Lung (tissue), 12 donors: ENCODE data around the gene MTA2. TPM values are rescaled to one million over a fixed set of nuclear protein-coding genes. Genes with fewer than 3 reads are reported as not detected.

Experiments
- ATAC-seq: fragments of 200-7000 bp; cut with Tn5 transposase; one replicate; pipeline ENCODE4 v1.9.1; 2020; ENCODE audit warnings: moderate number of reproducible peaks; ENCODE audit not compliant: insufficient read depth, low FRiP score
- DNase-seq, 3 donors: peaks; one replicate each; pipeline ENCODE4 v3.0.0-alpha.2; 2013 to 2017
- H3K27ac ChIP-seq, 2 donors: one replicate each; pipeline ENCODE4 v1.5.1; 2013; ENCODE audit warnings: mild to moderate bottlenecking in 2 of 2, moderate library complexity in 2 of 2, control low read depth in 1 of 2, inconsistent platforms in 1 of 2, low read depth in 1 of 2, low read length in 1 of 2
- H3K27me3 ChIP-seq, 3 donors: one replicate each; pipeline ENCODE4 v1.5.1; 2013; ENCODE audit warnings: low read length in 2 of 3; ENCODE audit not compliant: control insufficient read depth in 3 of 3, insufficient read depth in 3 of 3
- H3K36me3 ChIP-seq, 4 donors: one replicate each; pipeline ENCODE4 v1.5.1; 2013; ENCODE audit warnings: low read length in 4 of 4, mild to moderate bottlenecking in 1 of 4, moderate library complexity in 1 of 4; ENCODE audit not compliant: control insufficient read depth in 4 of 4, insufficient read depth in 4 of 4
- H3K4me1 ChIP-seq, 5 donors: one replicate each; pipeline ENCODE4 v1.5.1; 2013; ENCODE audit warnings: low read length in 5 of 5, mild to moderate bottlenecking in 2 of 5, moderate library complexity in 1 of 5; ENCODE audit not compliant: control insufficient read depth in 5 of 5, insufficient read depth in 5 of 5
- H3K4me3 ChIP-seq: one replicate; pipeline ENCODE4 v1.5.1; 2013; ENCODE audit warnings: mild to moderate bottlenecking, control low read depth, moderate library complexity
- H3K9ac ChIP-seq, 2 donors: one replicate each; pipeline ENCODE4 v1.5.1; 2013; ENCODE audit warnings: low read length in 2 of 2, control low read depth in 1 of 2; ENCODE audit not compliant: insufficient read depth in 1 of 2
- H3K9me3 ChIP-seq, 4 donors: one replicate each; pipeline ENCODE4 v1.5.1; 2013; ENCODE audit warnings: low read length in 3 of 4, mild to moderate bottlenecking in 1 of 4, moderate library complexity in 1 of 4; ENCODE audit not compliant: control insufficient read depth in 4 of 4, insufficient read depth in 3 of 4
- CTCF ChIP-seq: IDR thresholded peaks from 2 replicates; pipeline ENCODE4 v1.5.1; 2012; ENCODE audit warnings: mild to moderate bottlenecking; ENCODE audit errors: control extremely low read depth, extremely low read depth
- WGBS, 2 donors: extraction: QIAGEN DNeasy Blood & Tissue Kit; methylation state at CpG; one replicate each; pipeline ENCODE4 v1.1.7; 2013; 5-methylcytosine and 5-hydroxymethylcytosine counted together
- polyA plus RNA-seq, 2 donors: library from polyadenylated mRNA; stranded (reverse); fragments of 200-250 nt; gene quantifications; one replicate each; pipeline ENCODE4 v1.2.1, GENCODE V29; 2013
- total RNA-seq, 2 donors: library from RNA; depleted of rRNA in 1 of 2; stranded (reverse); fragments of >200 nt in 1 of 2; gene quantifications; one replicate each; pipeline ENCODE4 v1.2.1, GENCODE V29; 2014 to 2021
- donor health status: control.
- donor health status: control.
- donor health status: Bipolar disorder and iron deficiency.
- donor health status: healthy.
- donor health status: DM: yes; HTN: yes; CAD: no.

MTA2 gene
- total and polyA plus RNA-seq, 4 donors = 53.7 to 74.4 (median 59.6) TPM

DNA sequence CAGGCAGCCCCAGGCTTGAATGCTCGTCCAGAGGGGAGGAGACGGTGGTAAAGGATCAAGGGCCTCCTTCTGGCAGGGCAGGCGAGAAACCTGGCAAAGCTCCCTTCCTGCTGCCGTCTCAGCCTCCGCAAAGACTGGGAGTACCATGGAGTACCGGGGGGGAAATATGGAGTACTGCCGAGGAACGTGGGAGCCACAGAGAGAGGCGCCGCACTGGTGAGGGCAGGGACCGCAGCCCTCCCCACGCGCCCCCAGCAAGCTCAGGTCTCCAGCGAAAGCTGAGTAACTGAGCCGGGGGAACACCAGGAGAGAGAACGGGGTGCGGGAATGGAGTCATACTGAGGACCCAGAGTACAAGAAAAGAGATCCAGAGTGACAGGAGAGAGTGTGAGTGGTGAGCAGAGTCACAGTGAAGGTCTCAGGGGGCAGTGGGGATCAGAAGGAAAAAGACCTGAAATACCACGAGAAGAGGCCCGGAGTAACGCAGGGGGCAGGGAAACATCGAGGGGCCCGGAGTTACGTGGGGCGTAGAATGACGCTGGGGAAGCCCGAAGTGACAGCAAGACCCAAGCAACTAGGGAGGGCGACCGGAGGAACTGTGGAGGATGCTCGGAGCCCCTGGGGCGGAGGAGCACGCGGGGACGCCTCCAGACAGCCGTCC is 10.2 kb upstream of the MTA2 start:
- Histone ChIP-seq H3K36me3 (peaks cover 0 to 29% (median 7%) of the 10 kb centered on the region in 4 donors), H3K27ac (peak overlapping the region; percentile 73 to 90), H3K4me3 (peak overlapping the region; percentile 60), H3K27me3 (no peaks in the 10 kb centered on the region), H3K9me3 (no peaks in the 10 kb centered on the region), H3K4me1 (peaks cover 0 to 15% (median 6%) of the 10 kb centered on the region in 5 donors), H3K9ac (peak overlapping the region; percentile 37 to 86)
- 0 to 1% methylated on average over 34 of the region's 34 CpGs for WGBS, 2 donors
- TF ChIP-seq CTCF = no peak
- DNase-seq (peak; percentile 86 to 92 (median 88)), ATAC-seq (peak; percentile 5)

GRCh38 chr11:62610814-62611704 is 9.4 kb upstream of the MTA2 start:
- no peak for TF ChIP-seq CTCF
- Histone ChIP-seq H3K9ac (peak overlapping the region; percentile 37 to 86), H3K9me3 (no peaks in the 10 kb centered on the region), H3K4me3 (peak overlapping the region; percentile 60), H3K36me3 (peaks cover 0 to 28% (median 6%) of the 10 kb centered on the region in 4 donors), H3K27me3 (no peaks in the 10 kb centered on the region), H3K27ac (peak overlapping the region; percentile 73 to 90), H3K4me1 (peaks cover 0 to 15% (median 6%) of the 10 kb centered on the region in 5 donors)
- ATAC-seq (no peak), DNase-seq (no peak)
- 56 to 72% methylated on average over 28 of the region's 28 CpGs for WGBS, 2 donors

- Histone ChIP-seq H3K9me3 (no peaks in the 10 kb centered on the region), H3K4me3 (no peak overlapping the region), H3K4me1 (peaks cover 0 to 15% (median 6%) of the 10 kb centered on the region in 5 donors), H3K27ac (peak overlapping the region in 1 of 2 donors; percentile 17), H3K9ac (no peak overlapping the region), H3K27me3 (no peaks in the 10 kb centered on the region), H3K36me3 (peaks cover 0 to 31% (median 8%) of the 10 kb centered on the region in 4 donors)
- ATAC-seq = no peak
- no peak for DNase-seq
- no peak for TF ChIP-seq CTCF
- WGBS, 2 donors = 81 to 88% methylated on average over 6 of the region's 6 CpGs
Measured at GRCh38 chr11:62610403-62610802, 8.7 kb upstream of the MTA2 start.
